C4-2B (cell line): ENCODE results near the gene LURAP1L.

Experiments
- ZFX ChIP-seq: fragments of 450-650 bp; IDR thresholded peaks from 2 replicates; pipeline ENCODE4 v1.6.1; 2017
- TF ChIP-seq, protein P1 (sequence below): fragments of 450-650 bp; conservative IDR thresholded peaks from 2 replicates; pipeline ENCODE4 v1.5.1; 2017; ENCODE audit warnings: mild to moderate bottlenecking

DNA sequence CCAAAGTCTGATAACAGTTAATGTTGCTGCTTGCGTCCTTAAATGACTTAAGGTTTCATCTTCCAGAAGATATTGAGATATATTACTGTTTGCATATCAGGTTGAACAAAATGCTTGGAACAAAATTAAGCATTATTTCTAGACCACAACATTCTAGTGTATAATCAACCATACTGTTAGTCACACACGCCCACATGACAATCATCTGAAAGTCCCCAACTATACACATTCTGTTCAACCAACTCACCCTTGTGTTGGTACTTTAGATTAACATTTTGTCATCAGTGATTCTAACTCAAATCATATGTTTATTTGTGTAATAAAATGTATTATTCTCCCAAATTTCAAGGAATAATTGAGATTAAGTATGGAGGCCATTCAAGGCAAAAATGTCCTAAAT, 47.3 kb downstream of the LURAP1L start:
- TF ChIP-seq, protein P1, sequence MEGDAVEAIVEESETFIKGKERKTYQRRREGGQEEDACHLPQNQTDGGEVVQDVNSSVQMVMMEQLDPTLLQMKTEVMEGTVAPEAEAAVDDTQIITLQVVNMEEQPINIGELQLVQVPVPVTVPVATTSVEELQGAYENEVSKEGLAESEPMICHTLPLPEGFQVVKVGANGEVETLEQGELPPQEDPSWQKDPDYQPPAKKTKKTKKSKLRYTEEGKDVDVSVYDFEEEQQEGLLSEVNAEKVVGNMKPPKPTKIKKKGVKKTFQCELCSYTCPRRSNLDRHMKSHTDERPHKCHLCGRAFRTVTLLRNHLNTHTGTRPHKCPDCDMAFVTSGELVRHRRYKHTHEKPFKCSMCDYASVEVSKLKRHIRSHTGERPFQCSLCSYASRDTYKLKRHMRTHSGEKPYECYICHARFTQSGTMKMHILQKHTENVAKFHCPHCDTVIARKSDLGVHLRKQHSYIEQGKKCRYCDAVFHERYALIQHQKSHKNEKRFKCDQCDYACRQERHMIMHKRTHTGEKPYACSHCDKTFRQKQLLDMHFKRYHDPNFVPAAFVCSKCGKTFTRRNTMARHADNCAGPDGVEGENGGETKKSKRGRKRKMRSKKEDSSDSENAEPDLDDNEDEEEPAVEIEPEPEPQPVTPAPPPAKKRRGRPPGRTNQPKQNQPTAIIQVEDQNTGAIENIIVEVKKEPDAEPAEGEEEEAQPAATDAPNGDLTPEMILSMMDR: no peak
- no peak for TF ChIP-seq ZFX
